Testis (tissue), 2 donors: ENCODE measurements around the gene PNMA8C.

Experiments
- CTCF ChIP-seq, 3 experiments: fragments of 450-650 bp in 2 of 3; fragments of 200-600 bp in 1 of 3; sonication (generic) in 1 of 3; IDR thresholded peaks; one replicate each; pipeline ENCODE4 v1.5.1; 2016 to 2019; ENCODE audit warnings: antibody characterized with exemption in 3 of 3, mild to moderate bottlenecking in 2 of 3, moderate library complexity in 1 of 3
- POLR2A ChIP-seq: fragments of 450-650 bp; IDR thresholded peaks from one replicate; pipeline ENCODE4 v1.6.1; 2017; ENCODE audit warnings: antibody characterized with exemption, mild to moderate bottlenecking, moderate library complexity

GRCh38 chr19:46442808-46443450 lies 14.2 kb upstream of the PNMA8C start:
- no peak for TF ChIP-seq CTCF (IDR thresholded peaks at IDR 0.05)
- no peak for TF ChIP-seq POLR2A
